NCI-H2029 (cell line): ENCODE results near the gene HECTD1.
"Not testable (repeated sequence)": the region's sequence is repeated elsewhere in the genome, so short reads cannot be mapped to it uniquely, and the experiment has no call there.

Experiments used
- DNase-seq: peaks from one replicate; lab custom pipeline; 2025; lab: John Stamatoyannopoulos, UW

The HECTD1 gene

GRCh38 chr14:31090883-31091764, 116.5 kb downstream of the HECTD1 start:
- peak; percentile 84 for DNase-seq

- DNase-seq = not testable (repeated sequence)
Measured at GRCh38 chr14:31086466-31086865, 121.1 kb downstream of the HECTD1 start.

GRCh38 chr14:31085027-31085426, 122.6 kb downstream of the HECTD1 start:
- no peak for DNase-seq

GRCh38 chr14:31084385-31084784, 123.2 kb downstream of the HECTD1 start:
- no peak for DNase-seq

- DNase-seq = no peak
Measured at GRCh38 chr14:31083781-31084180, 123.8 kb downstream of the HECTD1 start.

GRCh38 chr14:31080484-31080883, 127.1 kb downstream of the HECTD1 start:
- no peak for DNase-seq

GRCh38 chr14:31080056-31080455, 127.5 kb downstream of the HECTD1 start:
- DNase-seq = peak; percentile 37

- DNase-seq = no peak
Measured at GRCh38 chr14:31078766-31079165, 128.8 kb downstream of the HECTD1 start.

- DNase-seq = no peak
Measured at GRCh38 chr14:31075144-31075543, 132.4 kb downstream of the HECTD1 start.

GRCh38 chr14:31071151-31071550, 136.4 kb downstream of the HECTD1 start:
- DNase-seq = no peak

- no peak for DNase-seq
Measured at GRCh38 chr14:31070431-31070830, 137.2 kb downstream of the HECTD1 start.

GRCh38 chr14:31069343-31069742, 138.2 kb downstream of the HECTD1 start:
- no peak for DNase-seq

GRCh38 chr14:31068235-31068634, 139.4 kb downstream of the HECTD1 start:
- no peak for DNase-seq

GRCh38 chr14:31062908-31063307, 144.7 kb downstream of the HECTD1 start:
- not testable (repeated sequence) for DNase-seq

GRCh38 chr14:31060253-31060875, 147.2 kb downstream of the HECTD1 start:
- DNase-seq = no peak

- DNase-seq = peak; percentile 62
Measured at GRCh38 chr14:31059152-31059924, 148.3 kb downstream of the HECTD1 start.

- DNase-seq = no peak
Measured at GRCh38 chr14:31057701-31058364, 149.8 kb downstream of the HECTD1 start.

GRCh38 chr14:31057035-31057434, 150.6 kb downstream of the HECTD1 start:
- no peak for DNase-seq

GRCh38 chr14:31052905-31053586, 154.5 kb downstream of the HECTD1 start:
- not testable (repeated sequence) for DNase-seq

- no peak for DNase-seq
Measured at GRCh38 chr14:31051511-31051910, 156.1 kb downstream of the HECTD1 start.

- DNase-seq = no peak
Measured at GRCh38 chr14:31051023-31051422, 156.6 kb downstream of the HECTD1 start.
